Nephron (organoid): Measurements from ENCODE around the gene ATP7A.

Experiments
- H3K27ac Mint-ChIP-seq, 3 experiments: 2 replicates each; pipeline ENCODE4 v1.8.0; 2020; ENCODE audit warnings: mixed read lengths in 3 of 3, mild to moderate bottlenecking in 2 of 3, moderate library complexity in 1 of 3
- H3K27me3 Mint-ChIP-seq: 2 replicates; pipeline ENCODE4 v1.8.0; 2021; ENCODE audit warnings: low read depth, mild to moderate bottlenecking, moderate library complexity, mixed read lengths
- H3K36me3 Mint-ChIP-seq: 2 replicates; pipeline ENCODE4 v1.8.0; 2020; ENCODE audit warnings: low read depth, mixed read lengths
- H3K4me1 Mint-ChIP-seq: 2 replicates; pipeline ENCODE4 v1.8.0; 2020; ENCODE audit warnings: mixed read lengths
- H3K4me3 Mint-ChIP-seq, 3 experiments: 2 replicates each; pipeline ENCODE4 v1.8.0; 2020; ENCODE audit warnings: mild to moderate bottlenecking in 3 of 3, mixed read lengths in 3 of 3, moderate library complexity in 2 of 3
- H3K9me3 Mint-ChIP-seq: 2 replicates; pipeline ENCODE4 v1.8.0; 2020; ENCODE audit warnings: mixed read lengths
- TF ChIP-seq, protein P1 (sequence below), 3 experiments: fragments of 200-600 bp; sonication (generic); IDR thresholded peaks; one replicate each; pipeline ENCODE4 v1.5.0; 2021; ENCODE audit warnings: antibody characterized with exemption in 3 of 3; ENCODE audit not compliant: unreplicated experiment in 3 of 3

The ATP7A gene

DNA sequence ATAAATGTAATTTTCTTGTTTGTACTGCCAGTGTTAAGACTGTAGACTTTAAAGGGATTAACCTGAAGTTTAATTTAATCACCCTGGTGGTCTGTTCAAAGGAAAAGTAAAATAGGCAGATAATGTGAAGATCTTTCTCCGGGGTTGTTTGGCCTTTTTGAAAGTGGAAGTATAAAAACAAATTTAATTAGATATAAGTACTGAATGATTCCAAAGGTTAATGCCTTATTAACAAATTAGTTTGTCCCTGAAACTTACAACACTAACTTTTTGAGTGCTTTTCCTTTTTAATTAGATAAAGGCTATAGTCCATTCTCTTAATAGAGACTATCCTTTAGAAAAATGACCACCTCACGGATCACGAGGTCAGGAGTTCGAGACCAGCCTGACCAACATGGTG lies 69.4 kb downstream of the ATP7A start:
- Mint-ChIP-seq H3K27me3 (no peaks in the 10 kb centered on the region), H3K9me3 (no peaks in the 10 kb centered on the region), H3K27ac (no peak overlapping the region), H3K36me3 (no peaks in the 10 kb centered on the region), H3K4me1 (no peaks in the 10 kb centered on the region), H3K4me3 (no peak overlapping the region)
- TF ChIP-seq, protein P1, sequence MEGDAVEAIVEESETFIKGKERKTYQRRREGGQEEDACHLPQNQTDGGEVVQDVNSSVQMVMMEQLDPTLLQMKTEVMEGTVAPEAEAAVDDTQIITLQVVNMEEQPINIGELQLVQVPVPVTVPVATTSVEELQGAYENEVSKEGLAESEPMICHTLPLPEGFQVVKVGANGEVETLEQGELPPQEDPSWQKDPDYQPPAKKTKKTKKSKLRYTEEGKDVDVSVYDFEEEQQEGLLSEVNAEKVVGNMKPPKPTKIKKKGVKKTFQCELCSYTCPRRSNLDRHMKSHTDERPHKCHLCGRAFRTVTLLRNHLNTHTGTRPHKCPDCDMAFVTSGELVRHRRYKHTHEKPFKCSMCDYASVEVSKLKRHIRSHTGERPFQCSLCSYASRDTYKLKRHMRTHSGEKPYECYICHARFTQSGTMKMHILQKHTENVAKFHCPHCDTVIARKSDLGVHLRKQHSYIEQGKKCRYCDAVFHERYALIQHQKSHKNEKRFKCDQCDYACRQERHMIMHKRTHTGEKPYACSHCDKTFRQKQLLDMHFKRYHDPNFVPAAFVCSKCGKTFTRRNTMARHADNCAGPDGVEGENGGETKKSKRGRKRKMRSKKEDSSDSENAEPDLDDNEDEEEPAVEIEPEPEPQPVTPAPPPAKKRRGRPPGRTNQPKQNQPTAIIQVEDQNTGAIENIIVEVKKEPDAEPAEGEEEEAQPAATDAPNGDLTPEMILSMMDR (IDR thresholded peaks at IDR 0.05; ENCODE audit: unreplicated experiment in 3 of 3) = no peak

DNA sequence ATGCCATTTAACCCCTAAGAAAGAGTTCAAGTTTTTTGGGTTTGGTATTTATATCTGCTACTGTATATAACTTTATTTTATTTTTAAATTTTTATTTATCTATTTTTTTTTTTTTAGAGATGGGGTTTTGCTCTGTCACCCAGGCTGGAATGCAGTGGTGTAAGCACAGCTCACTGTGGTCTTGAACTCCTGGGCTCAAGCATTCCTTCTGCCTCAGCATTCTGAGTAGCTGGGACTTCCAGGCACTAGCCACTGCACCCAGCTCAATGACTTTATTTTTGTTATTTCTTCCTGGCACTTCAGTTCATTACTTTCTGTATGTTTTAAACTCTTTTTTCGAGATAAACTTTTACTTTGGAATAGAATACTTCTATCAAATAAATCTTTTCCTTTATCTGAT lies 101.4 kb downstream of the ATP7A start:
- Mint-ChIP-seq H3K4me3 (no peak overlapping the region), H3K27me3 (no peaks in the 10 kb centered on the region)

DNA sequence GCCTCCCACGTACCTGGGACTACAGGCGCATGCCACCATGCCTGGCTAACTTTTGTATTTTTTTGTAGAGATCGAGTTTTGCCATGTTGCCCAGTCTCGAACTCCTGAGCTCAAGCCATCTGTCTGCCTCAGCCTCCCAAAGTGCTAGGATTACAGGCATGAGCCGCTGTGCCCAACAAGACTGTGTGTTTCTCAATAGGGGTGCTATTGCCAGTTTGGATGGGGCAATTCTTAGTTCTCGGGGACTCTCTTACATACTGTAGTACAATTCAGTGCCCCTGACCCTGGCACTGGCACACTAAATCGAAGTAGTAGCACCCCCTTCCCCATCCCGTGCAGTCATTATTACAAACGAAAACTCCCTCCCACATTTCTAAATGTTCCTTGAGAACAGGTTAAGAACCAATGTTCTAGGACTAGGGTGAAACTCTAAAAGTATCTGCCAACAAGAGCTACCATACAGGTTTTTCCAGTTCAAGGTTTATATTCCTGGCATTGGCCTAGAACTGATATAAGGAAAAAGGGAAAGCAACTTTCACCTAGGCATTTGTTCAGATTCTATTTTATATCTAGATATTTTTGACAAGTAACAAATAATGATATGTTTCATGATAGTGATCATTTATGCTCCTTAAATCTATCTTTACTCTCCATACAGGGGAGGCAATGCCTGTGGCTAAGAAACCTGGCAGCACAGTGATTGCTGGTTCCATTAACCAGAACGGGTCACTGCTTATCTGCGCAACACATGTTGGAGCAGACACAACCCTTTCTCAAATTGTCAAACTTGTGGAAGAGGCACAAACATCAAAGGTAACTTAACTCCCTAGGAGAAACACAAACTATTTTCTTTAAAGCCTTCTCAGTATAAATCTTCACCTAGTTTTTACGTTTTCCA lies 109.3 kb downstream of the ATP7A start:
- no peaks in the 10 kb centered on the region for H3K27me3 Mint-ChIP-seq
- peaks cover 13% of the 10 kb centered on the region for H3K9me3 Mint-ChIP-seq
- no peaks in the 10 kb centered on the region for H3K4me1 Mint-ChIP-seq
- no peak overlapping the region for H3K4me3 Mint-ChIP-seq
- TF ChIP-seq, protein P1 (IDR thresholded peaks at IDR 0.05; ENCODE audit: unreplicated experiment in 3 of 3) = no peak
- H3K27ac Mint-ChIP-seq = no peak overlapping the region
- peaks cover 16% of the 10 kb centered on the region for H3K36me3 Mint-ChIP-seq

More for the DNA sequence above, 101.4 kb downstream of the ATP7A start:
- TF ChIP-seq, protein P1 (IDR thresholded peaks at IDR 0.05; ENCODE audit: unreplicated experiment in 3 of 3) = no peak
- peaks cover 14% of the 10 kb centered on the region for H3K36me3 Mint-ChIP-seq
- no peaks in the 10 kb centered on the region for H3K4me1 Mint-ChIP-seq
- H3K9me3 Mint-ChIP-seq = peaks cover 6% of the 10 kb centered on the region
- H3K27ac Mint-ChIP-seq = no peak overlapping the region

DNA sequence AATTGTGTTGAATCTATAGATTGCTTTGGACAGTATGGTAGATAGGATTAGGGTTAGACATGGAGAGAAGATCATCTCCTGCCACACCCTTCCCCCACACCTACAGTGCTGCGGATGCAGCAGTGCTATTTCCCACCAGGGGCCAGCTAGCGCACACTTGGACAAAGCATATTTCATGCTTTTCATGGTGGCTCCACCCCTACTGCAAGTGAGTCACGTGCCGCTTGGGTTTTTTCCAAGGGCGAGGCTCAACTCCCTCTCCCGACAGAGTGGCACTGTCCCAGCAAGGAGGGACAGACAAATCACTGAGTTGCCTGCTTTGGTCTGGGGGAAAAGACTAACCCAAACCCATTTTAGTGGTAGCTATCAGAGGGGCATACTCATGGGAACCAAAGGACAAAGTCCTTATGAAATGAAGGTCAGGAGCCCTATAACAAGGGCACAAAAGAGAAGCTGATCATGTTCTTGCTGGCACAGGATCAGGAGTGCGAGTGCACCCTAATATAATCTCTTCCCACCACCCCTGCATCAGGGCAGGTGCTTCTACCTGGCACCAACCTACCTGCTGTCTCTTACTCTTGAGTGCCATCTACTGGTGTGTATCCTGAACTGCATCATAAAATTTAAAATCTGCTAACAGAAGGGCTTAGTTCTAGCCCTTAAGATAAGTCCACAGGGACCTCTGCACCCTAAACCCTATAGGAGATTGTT lies 114.0 kb downstream of the ATP7A start:
- Mint-ChIP-seq H3K27ac (no peak overlapping the region), H3K36me3 (peaks cover 7% of the 10 kb centered on the region), H3K27me3 (no peaks in the 10 kb centered on the region), H3K4me1 (no peaks in the 10 kb centered on the region), H3K9me3 (peaks cover 16% of the 10 kb centered on the region), H3K4me3 (no peak overlapping the region)
- TF ChIP-seq, protein P1 (IDR thresholded peaks at IDR 0.05; ENCODE audit: unreplicated experiment in 3 of 3) = peak in 1 of 3 experiments; percentile 19

DNA sequence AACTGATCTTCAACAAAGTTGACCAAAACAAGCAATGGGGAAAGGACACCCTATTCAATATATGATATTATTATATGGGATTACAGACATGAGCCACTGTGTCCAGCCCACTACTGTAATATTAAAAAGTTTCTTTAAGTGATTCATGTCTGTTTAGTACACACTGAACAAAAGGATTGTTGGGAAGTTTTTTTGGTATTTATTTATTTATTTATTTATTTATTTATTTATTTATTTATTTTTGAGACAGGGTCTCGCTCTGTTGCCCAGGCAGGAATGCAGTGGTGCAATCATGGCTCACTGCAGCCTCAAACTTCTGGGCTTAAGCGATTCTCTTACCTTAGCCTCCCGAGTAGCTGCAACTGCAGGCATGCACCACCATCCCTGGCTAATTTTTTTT lies 117.3 kb downstream of the ATP7A start:
- Mint-ChIP-seq H3K4me3 (no peak overlapping the region), H3K9me3 (peaks cover 13% of the 10 kb centered on the region), H3K27ac (no peak overlapping the region), H3K4me1 (no peaks in the 10 kb centered on the region), H3K36me3 (peaks cover 7% of the 10 kb centered on the region), H3K27me3 (no peaks in the 10 kb centered on the region)
- TF ChIP-seq, protein P1 (IDR thresholded peaks at IDR 0.05; ENCODE audit: unreplicated experiment in 3 of 3) = no peak
